NCI-H1436 treated with DMSO at 0.1 percent for 48 hours (cell line): Measurements from ENCODE around the gene RNF13.
"Not testable (repeated sequence)": the region's sequence is repeated elsewhere in the genome, so short reads cannot be mapped to it uniquely, and the experiment has no call there.

Experiments used
- DNase-seq: peaks from one replicate; lab custom pipeline; 2025; lab: John Stamatoyannopoulos, UW

Gene RNF13

GRCh38 chr3:149801639-149802038 is 11.4 kb upstream of the RNF13 start:
- no peak for DNase-seq

DNA sequence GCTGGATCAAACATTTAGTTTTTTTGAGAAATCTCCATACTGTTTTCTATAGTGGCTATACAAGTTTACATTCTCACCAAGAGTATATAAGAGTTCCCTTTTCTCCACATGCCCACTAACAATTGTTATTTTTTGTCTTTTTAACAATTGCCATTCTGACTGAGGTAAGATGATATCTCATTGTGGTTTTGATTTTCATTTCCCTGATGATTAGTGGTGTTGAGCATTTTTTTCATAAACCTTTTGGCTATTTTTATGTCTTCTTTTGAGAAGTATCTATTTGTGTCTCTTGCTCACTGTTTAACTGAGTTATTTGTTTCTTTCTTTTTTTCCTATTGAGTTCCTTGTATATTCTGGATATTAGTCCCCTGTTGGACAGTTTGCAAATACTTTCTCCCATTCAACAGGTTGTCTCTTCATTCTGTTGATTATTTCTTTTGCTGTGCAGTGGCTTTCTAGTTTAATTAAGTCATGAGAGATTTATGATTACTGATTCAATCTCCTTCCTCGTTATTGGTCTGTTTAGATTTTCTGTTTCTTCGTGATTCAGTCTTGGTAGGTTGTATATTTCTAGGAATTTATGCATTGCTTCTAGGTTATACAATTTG is 6.7 kb upstream of the RNF13 start:
- DNase-seq, result no peak

- no peak for DNase-seq
These were observed 4.7 kb upstream of the RNF13 start for GRCh38 chr3:149808209-149808829.

DNA sequence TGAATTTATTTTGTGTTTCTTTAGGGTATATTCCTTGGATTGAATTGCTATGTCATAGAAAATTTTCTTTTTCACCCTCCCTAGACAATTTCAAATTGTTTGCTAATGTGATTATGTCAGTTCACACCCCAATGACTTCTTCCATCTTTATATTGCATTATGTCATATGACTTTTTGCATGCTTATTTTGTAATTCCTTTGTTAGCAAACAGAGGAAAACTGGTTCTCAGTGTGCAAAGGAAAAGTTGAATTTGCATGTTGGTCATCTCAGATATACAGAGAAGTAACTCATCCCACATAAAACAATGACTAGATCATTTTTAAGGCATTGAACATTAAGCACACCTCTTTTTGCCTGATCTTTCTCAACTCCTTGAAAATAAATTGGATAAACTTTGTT is 3.3 kb upstream of the RNF13 start:
- DNase-seq, result no peak

GRCh38 chr3:149810846-149811245 is 2.2 kb upstream of the RNF13 start:
- no peak for DNase-seq

DNA sequence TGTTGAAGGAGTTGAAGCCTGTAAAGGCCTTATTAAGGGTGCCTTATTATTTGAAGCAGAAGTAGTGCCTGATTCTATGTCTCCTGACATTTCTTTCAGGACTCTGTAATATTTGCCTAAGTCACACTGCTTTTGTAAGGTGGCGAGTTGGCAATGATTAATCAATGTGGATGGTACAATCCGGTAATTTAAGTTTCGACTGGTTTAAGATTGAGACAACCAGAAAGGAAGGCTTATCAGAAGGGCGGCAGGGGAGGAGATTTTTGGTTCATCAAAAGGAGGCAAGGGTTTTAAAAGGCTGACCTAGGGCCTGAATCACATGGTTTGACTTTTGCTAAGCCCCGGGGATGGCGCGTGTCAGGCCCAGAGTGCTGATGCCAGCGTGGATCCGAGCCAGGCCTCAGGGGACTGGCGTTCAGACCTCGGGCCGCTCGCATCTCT is 830 bp upstream of the RNF13 start:
- DNase-seq, result no peak

- DNase-seq, result no peak
These were observed 609 bp downstream of the RNF13 start for GRCh38 chr3:149813367-149814281.

DNA sequence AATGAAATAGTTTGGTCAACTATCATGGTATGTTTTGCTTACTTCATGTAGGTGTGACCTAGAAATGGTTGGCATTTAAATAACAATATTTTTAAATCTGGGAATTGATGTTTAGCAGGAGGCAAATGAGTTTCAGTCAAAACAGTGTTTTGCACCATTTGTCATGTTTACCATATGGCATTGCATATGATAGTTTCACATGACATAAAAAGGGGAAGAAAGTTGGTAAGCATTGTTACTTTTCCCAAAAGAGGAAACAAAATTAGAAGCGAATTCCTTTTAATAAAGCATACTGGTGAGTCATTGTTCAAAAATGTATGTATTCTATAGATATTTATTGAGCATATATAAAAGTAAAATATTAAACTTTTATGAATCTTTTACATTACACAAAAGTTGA is 2.3 kb downstream of the RNF13 start:
- no peak for DNase-seq

DNA sequence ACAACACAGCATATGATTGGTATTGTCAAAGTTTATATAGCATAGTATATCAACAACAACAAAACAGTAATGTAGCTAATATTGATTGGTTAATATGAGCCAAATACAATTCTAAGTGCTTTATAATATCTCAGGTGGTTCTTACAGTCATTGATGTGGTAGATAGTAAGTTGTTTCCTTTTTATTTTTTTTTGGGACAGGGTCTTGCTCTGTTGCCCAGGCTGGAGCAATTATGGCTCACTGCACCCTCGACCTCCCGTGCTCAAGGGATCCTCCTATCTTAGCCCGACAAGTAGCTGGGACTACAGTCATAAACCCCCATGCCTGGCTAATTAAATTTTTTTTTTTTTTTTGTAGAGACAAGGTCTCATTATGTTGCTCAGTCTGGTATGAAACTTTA is 2.7 kb downstream of the RNF13 start:
- no peak for DNase-seq

GRCh38 chr3:149816311-149816710 is 3.3 kb downstream of the RNF13 start:
- no peak for DNase-seq

- no peak for DNase-seq
These were observed 4.0 kb downstream of the RNF13 start for GRCh38 chr3:149816986-149817385.

DNA sequence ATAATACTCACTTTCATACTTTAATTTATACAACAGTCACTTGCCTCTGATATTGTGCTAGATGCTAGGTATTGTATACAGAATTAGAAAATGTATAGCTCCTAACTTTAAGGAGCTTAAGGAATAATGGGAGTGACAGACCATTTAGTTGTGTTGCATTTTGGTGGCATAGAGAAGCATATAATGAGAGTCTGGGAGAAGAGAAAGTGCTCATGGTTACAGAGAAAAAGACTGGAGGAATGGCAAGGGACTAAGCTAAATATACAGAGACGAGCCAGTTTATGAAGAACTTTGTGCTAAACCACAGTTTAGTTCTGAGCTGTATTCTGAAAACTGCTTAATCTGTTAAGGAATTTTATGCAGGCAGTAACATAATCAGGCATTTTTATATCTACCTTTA is 6.4 kb downstream of the RNF13 start:
- DNase-seq, result no peak

GRCh38 chr3:149820183-149820582 is 7.2 kb downstream of the RNF13 start:
- DNase-seq, result no peak

DNA sequence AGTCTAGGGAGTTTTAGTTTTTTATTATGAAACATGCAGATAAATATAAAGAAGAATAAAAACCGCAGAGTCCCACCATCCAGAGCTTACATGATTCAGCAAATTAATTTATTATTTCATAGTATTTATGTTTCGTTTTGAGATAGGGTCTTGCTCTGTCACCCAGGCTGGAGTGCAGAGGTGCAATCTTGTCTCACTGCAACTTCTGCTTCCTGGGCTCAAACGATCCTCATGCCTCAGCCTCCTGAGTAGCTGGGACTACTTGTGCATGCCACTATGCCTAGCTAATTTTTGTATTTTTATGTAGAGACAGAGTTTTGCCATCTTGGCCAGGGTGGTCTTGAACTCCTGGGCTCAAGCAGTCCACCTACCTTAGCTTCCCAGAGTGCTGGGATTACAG is 13.6 kb downstream of the RNF13 start:
- DNase-seq, result no peak

DNA sequence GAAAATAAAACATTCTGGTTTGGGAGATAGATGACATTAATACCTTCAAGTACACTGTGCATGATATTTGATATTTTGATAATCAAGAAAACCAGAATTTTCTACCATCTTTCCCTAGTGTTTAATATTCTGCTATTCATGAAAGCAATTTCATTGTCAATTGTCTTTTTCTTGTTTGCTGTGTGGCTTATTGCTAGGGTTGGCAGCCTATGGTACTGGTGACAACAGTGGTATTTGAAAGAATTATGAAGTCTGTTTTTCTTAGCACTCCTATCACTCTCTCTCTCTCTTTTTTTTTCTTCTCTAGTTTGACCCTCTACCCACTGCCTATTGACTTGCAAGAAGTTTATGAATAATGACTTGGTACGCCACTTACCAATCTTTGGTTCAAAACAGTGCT is 15.4 kb downstream of the RNF13 start:
- no peak for DNase-seq

DNA sequence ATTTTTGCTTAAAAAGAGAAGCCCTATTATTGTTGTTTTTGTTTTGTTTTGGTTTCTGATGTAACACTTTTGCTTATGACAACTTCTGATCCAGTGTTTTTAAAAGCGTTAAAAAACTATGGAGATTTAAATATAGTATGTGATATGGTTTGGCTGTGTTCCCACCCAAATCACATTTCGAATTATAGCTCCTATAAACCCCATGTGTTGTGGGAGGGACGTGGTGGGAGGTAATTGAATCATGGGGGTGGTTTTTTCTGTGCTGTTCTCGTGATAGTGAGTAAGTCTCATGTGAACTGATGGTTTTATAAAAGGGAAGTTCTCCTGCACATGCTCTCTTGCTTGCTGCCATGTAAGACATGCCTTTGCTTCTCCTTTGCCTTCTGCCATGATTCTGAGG is 16.6 kb downstream of the RNF13 start:
- not testable (repeated sequence) for DNase-seq

DNA sequence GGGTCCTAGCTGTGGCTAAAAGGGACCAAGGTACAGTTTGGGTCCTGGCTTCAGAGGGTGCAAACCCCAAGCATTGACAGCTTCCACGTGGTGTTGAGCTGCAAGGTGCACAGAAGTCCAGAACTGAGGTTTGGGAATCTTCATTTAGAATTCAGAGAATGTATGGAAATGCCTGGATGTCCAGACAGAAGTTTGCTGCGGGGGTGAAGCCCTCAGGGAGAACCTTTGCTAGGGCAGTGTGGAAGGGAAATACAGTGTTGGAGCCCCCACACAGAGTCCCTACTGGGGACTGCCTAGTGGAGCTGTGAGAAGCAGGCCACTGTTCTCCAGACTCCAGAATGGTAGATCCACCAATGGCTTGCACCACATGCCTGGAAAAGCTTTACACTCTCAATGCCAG is 17.9 kb downstream of the RNF13 start:
- DNase-seq, result no peak

GRCh38 chr3:149831321-149831720 is 18.3 kb downstream of the RNF13 start:
- no peak for DNase-seq

- no peak for DNase-seq
These were observed 19.1 kb downstream of the RNF13 start for GRCh38 chr3:149832086-149832485.

GRCh38 chr3:149833241-149833640 is 20.2 kb downstream of the RNF13 start:
- DNase-seq, result no peak

- DNase-seq, result not testable (repeated sequence)
These were observed 25.5 kb downstream of the RNF13 start for GRCh38 chr3:149838491-149838890.

DNA sequence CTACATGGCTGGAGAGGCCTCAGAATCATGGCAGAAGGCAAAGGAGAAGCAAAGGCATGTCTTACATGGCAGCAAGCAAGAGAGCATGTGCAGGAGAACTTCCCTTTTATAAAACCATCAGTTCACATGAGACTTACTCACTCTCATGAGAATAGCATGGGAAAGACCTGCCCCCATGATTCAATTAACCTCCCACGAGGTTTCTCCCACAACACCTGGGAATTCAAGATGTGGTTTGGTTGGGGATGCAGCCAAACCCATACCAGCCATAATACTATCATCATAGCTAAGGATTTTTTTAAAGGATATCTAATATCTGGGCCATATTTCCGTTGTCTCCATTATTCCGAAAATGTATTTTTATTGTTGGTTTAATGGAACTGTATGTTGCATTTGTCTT is 26.5 kb downstream of the RNF13 start:
- DNase-seq, result not testable (repeated sequence)

DNA sequence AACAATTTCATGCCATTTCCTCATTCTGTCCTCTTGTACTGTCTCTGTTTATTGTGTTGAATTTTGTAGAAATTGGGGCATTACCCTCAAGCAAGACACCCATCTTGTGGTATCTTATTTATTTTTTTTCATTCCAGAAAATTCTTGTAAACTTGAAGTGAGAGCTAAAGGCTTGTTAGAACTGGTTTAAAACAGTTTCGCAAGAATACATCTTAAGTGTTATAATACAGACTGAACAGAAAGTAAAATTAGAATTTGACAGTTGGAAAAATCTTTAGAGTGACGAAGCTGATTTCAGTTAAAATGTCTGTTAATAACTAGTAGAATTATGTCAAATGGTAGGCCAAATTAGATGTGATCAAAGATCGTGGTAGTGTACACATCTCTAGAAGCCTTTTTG is 26.9 kb downstream of the RNF13 start:
- no peak for DNase-seq
